ENCODE results near the gene FERMT3. TPM values are rescaled to one million over a fixed set of nuclear protein-coding genes. Genes with fewer than 3 reads are reported as not detected.
A peak's percentile ranks its signal among the peaks of the same experiment; 100 is the strongest.

FERMT3 gene
- total and polyA plus RNA-seq, 2 of the 13 experiments (the other 11 are each of a cell fraction or from before 2014, with no cell fraction given) = 0.29 TPM; not detected in 1

DNA sequence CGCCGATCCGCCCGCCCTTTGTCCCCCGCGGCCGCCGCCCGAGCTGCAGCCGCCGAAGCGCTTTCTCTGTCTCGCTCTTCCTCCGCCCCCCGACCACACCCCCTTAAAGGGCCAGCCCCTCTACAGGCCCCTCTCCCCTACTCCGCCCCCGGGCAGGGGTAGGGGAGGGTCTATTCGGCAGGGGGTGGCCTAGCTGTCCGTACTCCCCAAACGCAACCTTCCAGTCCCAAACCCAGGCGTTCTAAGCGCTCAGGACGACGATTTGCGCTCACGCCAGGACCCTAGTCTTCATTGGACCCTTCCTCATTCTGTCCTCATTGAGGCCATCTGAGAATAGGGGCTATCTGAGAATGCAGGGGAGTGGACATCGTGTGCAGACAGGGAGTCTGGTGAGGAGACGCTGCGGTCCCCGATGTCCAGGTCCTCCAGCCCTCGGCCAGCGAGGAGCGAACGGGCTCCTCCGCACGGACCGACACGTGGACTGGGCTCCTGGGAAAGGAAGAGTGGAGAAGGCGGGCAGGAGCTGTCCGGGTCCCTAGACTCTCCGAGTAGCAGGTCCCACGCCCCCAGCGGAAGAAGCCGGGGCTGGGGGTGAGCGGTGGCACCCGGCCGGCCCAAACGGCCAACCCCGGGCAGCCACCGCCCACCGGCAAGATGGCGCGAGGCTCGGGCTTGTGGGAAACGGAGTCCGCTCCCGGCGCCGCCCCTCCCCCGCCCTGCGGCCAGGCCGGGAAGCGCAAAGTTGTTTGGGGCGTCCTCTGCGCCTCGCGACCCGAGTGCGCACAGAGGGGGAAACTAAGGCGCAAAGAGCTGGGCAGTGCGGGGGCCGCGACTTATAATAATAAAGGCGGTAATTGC lies 40.6 kb downstream of the FERMT3 start, which contains the start of gene PPP1R14B (continued):
- TF ChIP-seq KDM4B (CRISPR knock-in tag; IDR thresholded peaks at IDR 0.05) = 0 out of 2 replicates have a peak, but pooled peaks have one; percentile 10
- TF ChIP-seq, protein P1, sequence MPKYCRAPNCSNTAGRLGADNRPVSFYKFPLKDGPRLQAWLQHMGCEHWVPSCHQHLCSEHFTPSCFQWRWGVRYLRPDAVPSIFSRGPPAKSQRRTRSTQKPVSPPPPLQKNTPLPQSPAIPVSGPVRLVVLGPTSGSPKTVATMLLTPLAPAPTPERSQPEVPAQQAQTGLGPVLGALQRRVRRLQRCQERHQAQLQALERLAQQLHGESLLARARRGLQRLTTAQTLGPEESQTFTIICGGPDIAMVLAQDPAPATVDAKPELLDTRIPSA (CRISPR knock-in tag; IDR thresholded peaks at IDR 0.05; ENCODE audit: borderline replicate concordance) = peak; percentile 62; the same call in 1 of the 2 replicates
- peak; percentile 72; the same call in 1 of the 2 replicates for TF ChIP-seq UBTF (CRISPR knock-in tag; IDR thresholded peaks at IDR 0.05)
- TF ChIP-seq IRF1 (CRISPR knock-in tag; IDR thresholded peaks at IDR 0.05; ENCODE audit: low read depth) = no peak
- peak; percentile 15 for TF ChIP-seq XRCC5 (optimal IDR thresholded peaks at IDR 0.05; ENCODE audit: low read length)
- TF ChIP-seq SP2 (CRISPR knock-in tag; IDR thresholded peaks at IDR 0.05) = peak; percentile 59
- TF ChIP-seq ZBTB49 (CRISPR knock-in tag; IDR thresholded peaks at IDR 0.05; ENCODE audit: borderline replicate concordance) = no peak
- peak; percentile 92 for TF ChIP-seq ZNF574 (CRISPR knock-in tag; IDR thresholded peaks at IDR 0.05)
- TF ChIP-seq ZNF276 (CRISPR knock-in tag; IDR thresholded peaks at IDR 0.05; ENCODE audit: low read depth) = no peak
- no peak for TF ChIP-seq ZNF841 (CRISPR knock-in tag; IDR thresholded peaks at IDR 0.05; ENCODE audit: borderline replicate concordance)
- no peak for TF ChIP-seq RARA (CRISPR knock-in tag; IDR thresholded peaks at IDR 0.05)
- TF ChIP-seq ZNF431 (CRISPR knock-in tag; IDR thresholded peaks at IDR 0.05; ENCODE audit: borderline replicate concordance, low read depth) = no peak
- peak; percentile 81 for TF ChIP-seq JARID2 (CRISPR knock-in tag; IDR thresholded peaks at IDR 0.05; ENCODE audit: insufficient replicate concordance)
- TF ChIP-seq EZH2 (conservative IDR thresholded peaks at IDR 0.05; ENCODE audit: low read depth, low read length) = no peak
- TF ChIP-seq NFYB (CRISPR knock-in tag; IDR thresholded peaks at IDR 0.05) = peak; percentile 41; the same call in 1 of the 2 replicates
- no peak for TF ChIP-seq NCOA2 (CRISPR knock-in tag; IDR thresholded peaks at IDR 0.05)
